ENCODE measurements around the gene OCEL1. TPM values are rescaled to one million over a fixed set of nuclear protein-coding genes. Genes with fewer than 3 reads are reported as not detected.

Gene OCEL1
- total RNA-seq, 2 donors from 2014 or later = 12.4 to 13.3 TPM

DNA sequence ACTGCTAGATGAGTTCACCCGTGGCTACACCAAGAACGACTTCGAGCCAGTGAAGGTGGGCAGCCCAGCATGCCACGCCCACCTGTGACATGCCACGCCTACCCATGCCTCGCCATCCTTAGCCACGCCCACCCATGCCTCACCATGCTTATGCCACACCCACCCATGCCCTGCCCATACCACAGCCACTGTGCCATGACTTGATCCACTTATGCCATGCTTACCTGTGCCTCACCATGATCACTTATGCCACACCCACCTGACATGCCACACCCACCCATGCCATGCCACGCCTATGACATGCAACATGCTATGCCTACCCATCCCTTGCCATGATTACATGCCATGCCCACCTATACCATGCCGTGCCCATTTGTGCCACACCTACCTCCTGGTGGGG, 23.8 kb upstream of the OCEL1 start:
- H3K27ac ChIP-seq = no peak overlapping the region
- no peaks in the 10 kb centered on the region for H3K9me3 ChIP-seq
- H3K27me3 ChIP-seq (replicated peaks; ENCODE audit: insufficient read depth) = no peaks in the 10 kb centered on the region
- TF ChIP-seq, protein P1, sequence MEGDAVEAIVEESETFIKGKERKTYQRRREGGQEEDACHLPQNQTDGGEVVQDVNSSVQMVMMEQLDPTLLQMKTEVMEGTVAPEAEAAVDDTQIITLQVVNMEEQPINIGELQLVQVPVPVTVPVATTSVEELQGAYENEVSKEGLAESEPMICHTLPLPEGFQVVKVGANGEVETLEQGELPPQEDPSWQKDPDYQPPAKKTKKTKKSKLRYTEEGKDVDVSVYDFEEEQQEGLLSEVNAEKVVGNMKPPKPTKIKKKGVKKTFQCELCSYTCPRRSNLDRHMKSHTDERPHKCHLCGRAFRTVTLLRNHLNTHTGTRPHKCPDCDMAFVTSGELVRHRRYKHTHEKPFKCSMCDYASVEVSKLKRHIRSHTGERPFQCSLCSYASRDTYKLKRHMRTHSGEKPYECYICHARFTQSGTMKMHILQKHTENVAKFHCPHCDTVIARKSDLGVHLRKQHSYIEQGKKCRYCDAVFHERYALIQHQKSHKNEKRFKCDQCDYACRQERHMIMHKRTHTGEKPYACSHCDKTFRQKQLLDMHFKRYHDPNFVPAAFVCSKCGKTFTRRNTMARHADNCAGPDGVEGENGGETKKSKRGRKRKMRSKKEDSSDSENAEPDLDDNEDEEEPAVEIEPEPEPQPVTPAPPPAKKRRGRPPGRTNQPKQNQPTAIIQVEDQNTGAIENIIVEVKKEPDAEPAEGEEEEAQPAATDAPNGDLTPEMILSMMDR (IDR thresholded peaks at IDR 0.05) = no peak
- H3K4me1 ChIP-seq (ENCODE audit: control insufficient read depth in 1 of 2, low read depth in 2 of 2) = no peaks in the 10 kb centered on the region
- no peak for DNase-seq (ENCODE audit: low spot score)
- ATAC-seq (ENCODE audit: insufficient number of reproducible peaks, low FRiP score, low read depth) = no peak
- H3K36me3 ChIP-seq = peaks cover 77% of the 10 kb centered on the region
- no peak overlapping the region for H3K4me3 ChIP-seq

DNA sequence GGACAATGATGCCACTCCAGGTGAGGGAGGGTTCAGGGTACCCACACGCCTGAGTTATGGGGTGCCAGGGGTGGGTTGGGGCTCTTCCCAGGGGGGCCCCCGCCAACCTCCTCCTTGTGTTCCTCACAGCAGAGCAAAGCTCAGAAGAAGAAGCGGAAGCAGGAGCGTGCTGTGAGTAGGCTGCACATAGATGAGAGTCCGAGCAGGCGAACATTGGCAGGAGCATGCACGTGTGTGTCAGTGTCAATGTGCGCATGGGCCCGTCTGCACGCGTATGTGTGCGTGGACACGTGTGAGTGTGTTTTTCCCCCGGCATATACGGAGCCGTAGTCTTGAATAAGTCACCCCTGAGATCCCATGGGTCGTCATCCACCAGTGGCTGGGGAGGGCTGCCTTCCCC, 23.3 kb upstream of the OCEL1 start:
- Histone ChIP-seq H3K27ac (no peak overlapping the region), H3K4me1 (ENCODE audit: control insufficient read depth in 1 of 2, low read depth in 2 of 2) (no peaks in the 10 kb centered on the region), H3K4me3 (no peak overlapping the region), H3K9me3 (no peaks in the 10 kb centered on the region), H3K36me3 (peaks cover 72% of the 10 kb centered on the region), H3K27me3 (replicated peaks; ENCODE audit: insufficient read depth) (no peaks in the 10 kb centered on the region)
- no peak for DNase-seq (ENCODE audit: low spot score)
- TF ChIP-seq, protein P1 (IDR thresholded peaks at IDR 0.05) = no peak
- no peak for ATAC-seq (ENCODE audit: insufficient number of reproducible peaks, low FRiP score, low read depth)

DNA sequence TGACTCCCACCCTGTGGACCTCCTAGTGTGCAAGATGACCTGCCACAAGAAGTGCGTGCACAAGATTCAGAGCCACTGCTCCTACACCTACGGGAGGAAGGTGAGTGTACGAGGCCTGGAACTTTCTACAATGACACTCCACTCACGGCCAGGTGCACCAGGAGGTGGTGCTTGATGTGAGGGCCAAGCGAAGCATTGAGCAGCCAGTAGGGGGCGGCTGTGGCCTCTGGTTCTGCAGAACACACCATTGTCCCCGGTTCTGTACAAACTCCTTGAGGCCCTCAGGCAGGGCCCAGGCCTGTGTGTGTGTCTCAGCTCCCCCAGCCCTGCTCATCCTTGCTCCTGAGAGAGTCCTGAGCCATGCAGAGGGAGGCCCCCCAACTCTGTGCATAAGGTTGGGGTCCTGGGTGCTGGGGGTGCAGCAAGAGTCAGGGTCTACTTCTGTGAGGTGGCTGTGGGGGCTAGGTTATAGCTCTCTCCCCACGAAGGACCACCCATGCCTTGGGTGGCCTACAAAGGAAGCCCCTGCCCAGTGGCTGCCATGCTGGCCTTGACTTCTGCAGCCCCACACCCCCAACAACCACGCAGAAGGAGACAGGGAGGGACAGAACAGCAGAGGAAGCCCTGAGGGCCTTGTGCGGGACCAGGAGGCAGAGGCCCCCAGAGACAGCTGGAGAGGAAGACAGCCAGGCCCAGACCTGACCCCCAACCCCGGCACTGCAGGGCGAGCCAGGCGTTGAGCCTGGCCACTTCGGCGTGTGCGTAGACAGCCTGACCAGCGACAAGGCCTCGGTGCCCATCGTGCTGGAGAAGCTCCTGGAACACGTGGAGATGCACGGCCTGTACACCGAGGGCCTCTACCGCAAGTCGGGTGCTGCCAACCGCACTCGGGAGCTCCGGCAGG, 20.5 kb upstream of the OCEL1 start:
- DNase-seq (ENCODE audit: low spot score) = no peak
- TF ChIP-seq, protein P1 (IDR thresholded peaks at IDR 0.05) = peak; percentile 47
- H3K27ac ChIP-seq = no peak overlapping the region
- H3K9me3 ChIP-seq = no peaks in the 10 kb centered on the region
- no peak for ATAC-seq (ENCODE audit: insufficient number of reproducible peaks, low FRiP score, low read depth)
- no peak overlapping the region for H3K4me3 ChIP-seq
- peaks cover 60% of the 10 kb centered on the region for H3K36me3 ChIP-seq
- no peaks in the 10 kb centered on the region for H3K4me1 ChIP-seq (ENCODE audit: control insufficient read depth in 1 of 2, low read depth in 2 of 2)
- no peaks in the 10 kb centered on the region for H3K27me3 ChIP-seq (replicated peaks; ENCODE audit: insufficient read depth)

DNA sequence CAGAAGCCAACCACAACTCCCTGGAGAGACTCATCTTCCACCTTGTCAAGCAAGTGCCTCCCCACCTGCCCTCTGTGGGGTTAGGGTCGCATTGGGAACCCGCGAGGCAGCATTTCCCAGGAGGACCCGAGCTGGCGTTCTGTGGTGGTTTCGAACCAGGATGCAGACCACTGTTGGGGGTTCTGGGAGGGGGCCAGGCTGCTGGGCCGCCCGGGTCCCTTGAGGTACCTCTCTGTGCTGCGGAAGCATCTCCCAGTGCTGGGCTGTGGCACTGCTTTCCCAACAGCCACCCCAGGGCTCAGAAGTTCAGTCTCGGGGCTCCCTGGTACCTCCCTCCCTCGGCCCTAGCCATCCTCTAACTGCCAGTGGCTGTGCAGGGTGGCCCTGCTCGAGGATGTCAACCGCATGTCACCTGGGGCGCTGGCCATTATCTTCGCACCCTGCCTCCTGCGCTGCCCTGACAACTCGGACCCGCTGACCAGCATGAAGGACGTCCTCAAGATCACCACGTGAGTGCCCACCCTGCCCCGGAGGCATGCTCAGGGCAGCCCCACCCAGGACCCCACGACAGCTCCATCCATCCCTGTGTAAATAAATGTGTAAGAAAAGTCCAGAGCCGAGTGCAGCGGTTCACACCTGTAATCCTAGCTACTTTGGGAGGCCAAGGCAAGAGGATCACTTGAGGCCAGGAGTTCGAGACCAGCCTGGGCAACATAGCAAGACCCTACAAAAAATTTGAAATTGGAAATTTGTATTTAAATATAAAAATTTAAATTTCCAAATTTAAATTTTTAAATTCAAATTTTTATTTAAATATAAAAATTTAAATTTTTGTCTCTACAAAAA, 19.1 kb upstream of the OCEL1 start:
- H3K27me3 ChIP-seq (replicated peaks; ENCODE audit: insufficient read depth) = no peaks in the 10 kb centered on the region
- no peak for DNase-seq (ENCODE audit: low spot score)
- TF ChIP-seq, protein P1 (IDR thresholded peaks at IDR 0.05) = no peak
- H3K9me3 ChIP-seq = no peaks in the 10 kb centered on the region
- H3K4me3 ChIP-seq = no peak overlapping the region
- no peak overlapping the region for H3K27ac ChIP-seq
- H3K4me1 ChIP-seq (ENCODE audit: control insufficient read depth in 1 of 2, low read depth in 2 of 2) = no peaks in the 10 kb centered on the region
- H3K36me3 ChIP-seq = peaks cover 47% of the 10 kb centered on the region
- no peak for ATAC-seq (ENCODE audit: insufficient number of reproducible peaks, low FRiP score, low read depth)

All from thoracic aorta (tissue), 2 donors.